Sigmoid colon (tissue), 7 donors: ENCODE data around the gene MACROD2. TPM values are rescaled to one million over a fixed set of nuclear protein-coding genes. Genes with fewer than 3 reads are reported as not detected.

ENCODE experiments used
- DNase-seq: peaks from one replicate; pipeline ENCODE4 v3.0.0-alpha.2; 2019
- H3K27ac ChIP-seq, 4 donors: fragments of 200-600 bp; sonication (generic); one replicate each; pipeline ENCODE4 v1.5.1; 2016 to 2019; ENCODE audit warnings: mild to moderate bottlenecking in 1 of 4
- H3K27me3 ChIP-seq, 3 donors: fragments of 200-600 bp; sonication (generic); one replicate each; pipeline ENCODE4 v1.5.1; 2019; ENCODE audit warnings: mild to moderate bottlenecking in 1 of 3
- H3K36me3 ChIP-seq, 4 donors: fragments of 200-600 bp; sonication (generic); one replicate each; pipeline ENCODE4 v1.5.1; 2016 to 2019
- H3K4me1 ChIP-seq, 4 donors: fragments of 200-600 bp; sonication (generic); one replicate each; pipeline ENCODE4 v1.5.1; 2017 to 2019
- H3K4me3 ChIP-seq, 4 donors: fragments of 200-600 bp; sonication (generic); one replicate each; pipeline ENCODE4 v1.5.1; 2017 to 2019; ENCODE audit warnings: mild to moderate bottlenecking in 2 of 4, moderate library complexity in 1 of 4
- H3K9me3 ChIP-seq, 4 donors: fragments of 200-600 bp in 3 of 4; sonication (generic) in 3 of 4; one replicate each; pipeline versions ENCODE4 v1.5.1 to v1.6.1; 2013 to 2019
- CTCF ChIP-seq, 4 experiments: fragments of 450-650 bp in 3 of 4; fragments of 200-600 bp in 1 of 4; IDR thresholded peaks; one replicate each; pipeline ENCODE4 v1.5.1; 2016 to 2019; ENCODE audit warnings: antibody characterized with exemption in 4 of 4, mild to moderate bottlenecking in 3 of 4, moderate library complexity in 2 of 4
- EP300 ChIP-seq, 4 donors: sonication (generic); formaldehyde crosslinking; IDR thresholded peaks; one replicate each; pipeline ENCODE4 v1.6.1; 2017; ENCODE audit warnings: antibody characterized with exemption in 4 of 4
- POLR2A ChIP-seq, 2 donors: fragments of 450-650 bp; IDR thresholded peaks; one replicate each; pipeline ENCODE4 v1.6.1; 2016; ENCODE audit warnings: antibody characterized with exemption in 2 of 2, mild to moderate bottlenecking in 2 of 2, moderate library complexity in 2 of 2
- POLR2AphosphoS5 ChIP-seq, 4 donors: sonication (generic); formaldehyde crosslinking; IDR thresholded peaks; one replicate each; pipeline ENCODE4 v1.6.1; 2017; ENCODE audit warnings: antibody characterized with exemption in 4 of 4
- WGBS, 2 donors: extraction: QIAGEN DNeasy Blood & Tissue Kit; methylation state at CpG; one replicate each; pipeline ENCODE4 v1.1.7; 2013; 5-methylcytosine and 5-hydroxymethylcytosine counted together
- intact Hi-C: fragments of 100-400 bp; cut with DNase I; formaldehyde crosslinking; loops from one replicate; pipeline ENCODE4 v1.15.1; 2023
- polyA plus RNA-seq, 3 donors: library from polyadenylated mRNA; stranded (reverse); fragments of 200-250 nt; gene quantifications; one replicate each; pipeline ENCODE4 v1.2.3, GENCODE V29; 2013
- total RNA-seq, 4 donors: library from RNA; depleted of rRNA; stranded (reverse); fragments of >200 nt; gene quantifications; one replicate each; pipeline ENCODE4 v1.1.0, GENCODE V29; 2016
- donor health status: healthy with polysubstance abuse.
- donor health status: Bipolar disorder and iron deficiency.
- donor health status: healthy.

MACROD2 gene
- total and polyA plus RNA-seq, 7 donors, result 1.2 to 22.4 (median 5.8) TPM

GRCh38 chr20:15440049-15440820 lies 1444.9 kb downstream of the MACROD2 start:
- 34 to 56% methylated on average over 7 of the region's 7 CpGs for WGBS, 2 donors
- intact Hi-C loops, result no loop called here
- no peak overlapping the region for H3K27ac ChIP-seq

GRCh38 chr20:15445056-15445840 lies 1449.9 kb downstream of the MACROD2 start:
- Histone ChIP-seq H3K9me3 (no peaks in the 10 kb centered on the region), H3K36me3 (no peaks in the 10 kb centered on the region), H3K4me1 (peaks cover 0 to 28% (median 17%) of the 10 kb centered on the region in 4 donors), H3K27me3 (no peaks in the 10 kb centered on the region), H3K27ac (no peak overlapping the region), H3K4me3 (no peak overlapping the region)
- no peak for DNase-seq
- no peak for TF ChIP-seq EP300 (IDR thresholded peaks at IDR 0.05)
- no peak for TF ChIP-seq CTCF (IDR thresholded peaks at IDR 0.05)
- TF ChIP-seq POLR2AphosphoS5 (IDR thresholded peaks at IDR 0.05), result no peak
- no peak for TF ChIP-seq POLR2A (IDR thresholded peaks at IDR 0.05)
- WGBS, 2 donors, result 82 to 83% methylated on average over 5 of the region's 5 CpGs
- intact Hi-C loops, result no loop called here

More at GRCh38 chr20:15440049-15440820, 1444.9 kb downstream of the MACROD2 start:
- Histone ChIP-seq H3K9me3 (no peaks in the 10 kb centered on the region), H3K27me3 (no peaks in the 10 kb centered on the region), H3K4me3 (no peak overlapping the region), H3K36me3 (no peaks in the 10 kb centered on the region), H3K4me1 (peaks cover 0 to 17% (median 15%) of the 10 kb centered on the region in 4 donors)
- DNase-seq, result no peak
- TF ChIP-seq CTCF (IDR thresholded peaks at IDR 0.05) (no peak), POLR2AphosphoS5 (IDR thresholded peaks at IDR 0.05) (no peak), EP300 (IDR thresholded peaks at IDR 0.05) (no peak), POLR2A (IDR thresholded peaks at IDR 0.05) (no peak)

GRCh38 chr20:15446373-15446772 lies 1451.1 kb downstream of the MACROD2 start:
- intact Hi-C loops, result no loop called here
- Histone ChIP-seq H3K27ac (no peak overlapping the region), H3K27me3 (no peaks in the 10 kb centered on the region), H3K4me1 (peaks cover 0 to 21% (median 10%) of the 10 kb centered on the region in 4 donors), H3K36me3 (no peaks in the 10 kb centered on the region), H3K9me3 (no peaks in the 10 kb centered on the region), H3K4me3 (no peak overlapping the region)
- no peak for DNase-seq
- no peak for TF ChIP-seq CTCF (IDR thresholded peaks at IDR 0.05)
- no peak for TF ChIP-seq POLR2AphosphoS5 (IDR thresholded peaks at IDR 0.05)
- WGBS, 2 donors, result 21 to 22% methylated on average over 9 of the region's 9 CpGs

- H3K27me3 ChIP-seq, result no peaks in the 10 kb centered on the region
- no peaks in the 10 kb centered on the region for H3K9me3 ChIP-seq
- TF ChIP-seq POLR2A (IDR thresholded peaks at IDR 0.05) (no peak), POLR2AphosphoS5 (IDR thresholded peaks at IDR 0.05) (no peak), EP300 (IDR thresholded peaks at IDR 0.05) (no peak), CTCF (IDR thresholded peaks at IDR 0.05) (no peak)
- no peak overlapping the region for H3K27ac ChIP-seq
- intact Hi-C loops, result no loop called here
- WGBS, 2 donors, result 71 to 75% methylated on average over 2 of the region's 2 CpGs
- H3K4me1 ChIP-seq, result peaks cover 0 to 21% (median 10%) of the 10 kb centered on the region in 4 donors
- H3K4me3 ChIP-seq, result no peak overlapping the region
- DNase-seq, result no peak
- H3K36me3 ChIP-seq, result no peaks in the 10 kb centered on the region
Observed at GRCh38 chr20:15447549-15447948, 1452.2 kb downstream of the MACROD2 start.
